Nephron (organoid): Measurements from ENCODE around the gene CCDC69.

ENCODE experiments used
- H3K27ac Mint-ChIP-seq, 3 experiments: 2 replicates each; pipeline ENCODE4 v1.8.0; 2020; ENCODE audit warnings: mixed read lengths in 3 of 3, mild to moderate bottlenecking in 2 of 3, moderate library complexity in 1 of 3
- H3K27me3 Mint-ChIP-seq: 2 replicates; pipeline ENCODE4 v1.8.0; 2021; ENCODE audit warnings: low read depth, mild to moderate bottlenecking, moderate library complexity, mixed read lengths
- H3K36me3 Mint-ChIP-seq: 2 replicates; pipeline ENCODE4 v1.8.0; 2020; ENCODE audit warnings: low read depth, mixed read lengths
- H3K4me1 Mint-ChIP-seq: 2 replicates; pipeline ENCODE4 v1.8.0; 2020; ENCODE audit warnings: mixed read lengths
- H3K4me3 Mint-ChIP-seq, 3 experiments: 2 replicates each; pipeline ENCODE4 v1.8.0; 2020; ENCODE audit warnings: mild to moderate bottlenecking in 3 of 3, mixed read lengths in 3 of 3, moderate library complexity in 2 of 3
- H3K9me3 Mint-ChIP-seq: 2 replicates; pipeline ENCODE4 v1.8.0; 2020; ENCODE audit warnings: mixed read lengths
- TF ChIP-seq, protein P1 (sequence below), 3 experiments: fragments of 200-600 bp; sonication (generic); IDR thresholded peaks; one replicate each; pipeline ENCODE4 v1.5.0; 2021; ENCODE audit warnings: antibody characterized with exemption in 3 of 3; ENCODE audit not compliant: unreplicated experiment in 3 of 3

The CCDC69 gene, protein sequence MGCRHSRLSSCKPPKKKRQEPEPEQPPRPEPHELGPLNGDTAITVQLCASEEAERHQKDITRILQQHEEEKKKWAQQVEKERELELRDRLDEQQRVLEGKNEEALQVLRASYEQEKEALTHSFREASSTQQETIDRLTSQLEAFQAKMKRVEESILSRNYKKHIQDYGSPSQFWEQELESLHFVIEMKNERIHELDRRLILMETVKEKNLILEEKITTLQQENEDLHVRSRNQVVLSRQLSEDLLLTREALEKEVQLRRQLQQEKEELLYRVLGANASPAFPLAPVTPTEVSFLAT

GRCh38 chr5:151223447-151224264 lies at the start of gene CCDC69:
Gene CCDC69 (minus strand): TSS chr5:151224092. CDS start chr5:151223970, 122 bp downstream.
- H3K4me1 Mint-ChIP-seq, result peaks cover 10% of the 10 kb centered on the region
- H3K27ac Mint-ChIP-seq, result no peak within 1 kb of the TSS
- H3K9me3 Mint-ChIP-seq, result no peaks in the 10 kb centered on the region
- no peaks in the 10 kb centered on the region for H3K36me3 Mint-ChIP-seq
- H3K27me3 Mint-ChIP-seq, result peaks cover 14% of the 10 kb centered on the region
- H3K4me3 Mint-ChIP-seq, result peak within 1 kb of the TSS; percentile 56 to 83 (median 66)
- TF ChIP-seq, protein P1, sequence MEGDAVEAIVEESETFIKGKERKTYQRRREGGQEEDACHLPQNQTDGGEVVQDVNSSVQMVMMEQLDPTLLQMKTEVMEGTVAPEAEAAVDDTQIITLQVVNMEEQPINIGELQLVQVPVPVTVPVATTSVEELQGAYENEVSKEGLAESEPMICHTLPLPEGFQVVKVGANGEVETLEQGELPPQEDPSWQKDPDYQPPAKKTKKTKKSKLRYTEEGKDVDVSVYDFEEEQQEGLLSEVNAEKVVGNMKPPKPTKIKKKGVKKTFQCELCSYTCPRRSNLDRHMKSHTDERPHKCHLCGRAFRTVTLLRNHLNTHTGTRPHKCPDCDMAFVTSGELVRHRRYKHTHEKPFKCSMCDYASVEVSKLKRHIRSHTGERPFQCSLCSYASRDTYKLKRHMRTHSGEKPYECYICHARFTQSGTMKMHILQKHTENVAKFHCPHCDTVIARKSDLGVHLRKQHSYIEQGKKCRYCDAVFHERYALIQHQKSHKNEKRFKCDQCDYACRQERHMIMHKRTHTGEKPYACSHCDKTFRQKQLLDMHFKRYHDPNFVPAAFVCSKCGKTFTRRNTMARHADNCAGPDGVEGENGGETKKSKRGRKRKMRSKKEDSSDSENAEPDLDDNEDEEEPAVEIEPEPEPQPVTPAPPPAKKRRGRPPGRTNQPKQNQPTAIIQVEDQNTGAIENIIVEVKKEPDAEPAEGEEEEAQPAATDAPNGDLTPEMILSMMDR (IDR thresholded peaks at IDR 0.05; ENCODE audit: unreplicated experiment in 3 of 3), result peak in 1 of 3 experiments; percentile 20

DNA sequence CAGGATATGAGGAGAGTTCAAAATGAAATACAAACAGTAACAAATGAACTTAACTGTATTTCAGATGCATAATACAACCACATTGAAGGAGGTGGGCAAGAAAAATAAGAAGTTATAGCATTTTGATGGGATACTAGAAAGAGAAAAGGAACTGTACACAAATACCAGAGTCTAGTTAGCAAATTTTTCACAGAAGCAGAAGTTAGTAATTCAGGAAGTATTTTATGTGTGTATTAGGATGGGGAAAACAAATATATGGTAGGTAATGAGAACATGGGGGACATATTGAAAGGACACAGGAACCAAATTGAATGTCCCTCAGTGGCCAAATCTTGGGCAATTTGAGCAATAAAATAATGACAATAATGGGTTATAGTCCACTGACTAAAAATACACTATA lies 47.4 kb upstream of the CCDC69 start:
- TF ChIP-seq, protein P1 (IDR thresholded peaks at IDR 0.05; ENCODE audit: unreplicated experiment in 3 of 3), result no peak
- Mint-ChIP-seq H3K36me3 (peaks cover 15% of the 10 kb centered on the region), H3K4me3 (no peak overlapping the region), H3K9me3 (no peaks in the 10 kb centered on the region), H3K4me1 (no peaks in the 10 kb centered on the region), H3K27ac (no peak overlapping the region), H3K27me3 (no peaks in the 10 kb centered on the region)

GRCh38 chr5:151270599-151270998 lies 46.7 kb upstream of the CCDC69 start:
- H3K36me3 Mint-ChIP-seq, result peaks cover 15% of the 10 kb centered on the region
- no peaks in the 10 kb centered on the region for H3K4me1 Mint-ChIP-seq
- H3K4me3 Mint-ChIP-seq, result no peak overlapping the region
- TF ChIP-seq, protein P1 (IDR thresholded peaks at IDR 0.05; ENCODE audit: unreplicated experiment in 3 of 3), result no peak
- no peaks in the 10 kb centered on the region for H3K27me3 Mint-ChIP-seq
- no peaks in the 10 kb centered on the region for H3K9me3 Mint-ChIP-seq
- H3K27ac Mint-ChIP-seq, result no peak overlapping the region

DNA sequence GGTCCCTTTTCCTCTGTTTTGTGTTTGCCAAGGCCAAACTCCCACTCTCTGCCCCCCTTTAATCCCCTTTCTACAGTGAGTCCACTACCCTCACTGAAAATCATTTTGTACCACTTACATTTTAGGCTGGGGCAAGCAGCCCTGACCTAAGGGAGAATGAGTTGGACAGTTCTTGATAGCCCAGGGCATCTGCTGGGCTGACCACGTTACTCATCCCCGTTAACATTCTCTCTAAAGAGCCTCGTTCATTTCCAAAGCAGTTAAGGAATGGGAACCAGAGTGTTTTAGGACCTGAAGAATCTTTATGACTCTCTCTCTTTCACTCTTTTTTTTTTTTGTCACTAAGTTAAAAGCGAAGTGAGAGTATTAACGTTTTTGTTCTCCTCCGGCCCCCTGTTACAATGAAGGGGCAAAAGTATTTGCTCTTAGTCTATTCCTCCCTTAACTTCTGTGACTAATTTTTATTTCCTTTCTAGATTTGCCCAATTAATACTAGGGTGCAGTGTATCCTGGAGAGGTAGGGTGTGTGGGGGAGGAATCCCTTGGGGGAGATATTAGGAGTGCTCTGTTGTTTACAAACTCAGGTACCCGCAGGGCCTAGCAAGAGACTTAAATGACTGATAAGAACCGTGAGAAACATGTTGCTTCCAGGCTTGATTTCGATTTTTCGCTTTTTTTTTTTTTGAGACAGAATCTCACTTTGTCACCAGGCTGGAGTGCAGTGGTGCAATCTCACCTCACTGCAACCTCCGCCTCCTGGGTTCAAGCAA lies 43.8 kb upstream of the CCDC69 start:
- H3K27ac Mint-ChIP-seq, result no peak overlapping the region
- H3K36me3 Mint-ChIP-seq, result peaks cover 29% of the 10 kb centered on the region
- no peaks in the 10 kb centered on the region for H3K9me3 Mint-ChIP-seq
- no peaks in the 10 kb centered on the region for H3K4me1 Mint-ChIP-seq
- no peaks in the 10 kb centered on the region for H3K27me3 Mint-ChIP-seq
- TF ChIP-seq, protein P1 (IDR thresholded peaks at IDR 0.05; ENCODE audit: unreplicated experiment in 3 of 3), result no peak
- no peak overlapping the region for H3K4me3 Mint-ChIP-seq

DNA sequence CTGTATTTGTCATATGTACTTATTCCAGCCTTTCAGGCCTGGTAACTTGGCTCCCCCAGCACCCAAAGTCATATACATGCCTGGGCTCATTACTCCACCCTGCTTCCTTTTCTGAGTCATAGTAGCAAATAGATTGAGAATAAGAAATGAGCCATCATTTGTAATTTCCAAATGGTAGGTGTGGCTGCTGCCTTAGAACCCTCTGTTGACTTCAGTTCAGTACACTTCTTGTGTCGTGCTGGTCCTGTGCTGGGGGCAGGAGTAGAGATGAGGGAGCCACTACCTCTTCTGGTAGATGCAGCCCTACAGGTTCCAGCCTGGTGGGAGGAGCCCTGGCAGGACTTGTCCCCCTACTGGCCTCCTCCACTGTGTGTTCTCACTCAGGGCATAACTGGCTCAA lies 40.2 kb upstream of the CCDC69 start:
- Mint-ChIP-seq H3K36me3 (peaks cover 31% of the 10 kb centered on the region), H3K27ac (no peak overlapping the region), H3K4me1 (no peaks in the 10 kb centered on the region), H3K4me3 (no peak overlapping the region), H3K27me3 (no peaks in the 10 kb centered on the region), H3K9me3 (no peaks in the 10 kb centered on the region)
- TF ChIP-seq, protein P1 (IDR thresholded peaks at IDR 0.05; ENCODE audit: unreplicated experiment in 3 of 3), result no peak
